Forelimb muscle (tissue), 1 donor: ENCODE data around the gene ANTXR2. TPM values are rescaled to one million over a fixed set of nuclear protein-coding genes. Genes with fewer than 3 reads are reported as not detected.
"Not testable (repeated sequence)": the region's sequence is repeated elsewhere in the genome, so short reads cannot be mapped to it uniquely, and the experiment has no call there.

Experiments used
- DNase-seq: peaks from one replicate; pipeline ENCODE4 v3.0.0-alpha.2; 2013; ENCODE audit warnings: low read depth
- polyA plus RNA-seq: library from polyadenylated mRNA; unstranded; fragments of 120-200 nt; gene quantifications from one replicate; pipeline ENCODE4 v1.2.1, GENCODE V29; 2013; ENCODE audit not compliant: insufficient read length

Gene ANTXR2
- polyA plus RNA-seq, 1 donor: 98.0 TPM

DNA sequence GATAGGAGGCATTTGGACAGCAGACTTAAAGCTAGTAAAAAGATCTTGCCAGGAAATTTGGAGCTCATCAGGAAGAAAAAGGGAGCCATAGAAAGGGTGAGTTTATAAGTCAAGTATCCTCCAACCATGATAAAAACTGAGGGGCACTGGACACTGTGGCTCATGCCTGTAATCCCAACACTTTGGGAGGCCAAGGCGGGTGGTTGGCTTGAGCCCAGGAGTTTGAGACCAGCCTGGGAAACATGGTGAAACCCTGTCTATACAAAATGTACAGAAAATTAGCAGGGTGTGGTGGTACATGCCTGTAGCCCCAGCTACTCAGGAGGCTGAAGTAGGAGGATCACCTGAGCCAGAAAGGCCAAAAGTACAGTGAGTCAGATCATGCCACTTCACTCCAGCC, 48.7 kb downstream of the ANTXR2 start:
- DNase-seq: no peak

DNA sequence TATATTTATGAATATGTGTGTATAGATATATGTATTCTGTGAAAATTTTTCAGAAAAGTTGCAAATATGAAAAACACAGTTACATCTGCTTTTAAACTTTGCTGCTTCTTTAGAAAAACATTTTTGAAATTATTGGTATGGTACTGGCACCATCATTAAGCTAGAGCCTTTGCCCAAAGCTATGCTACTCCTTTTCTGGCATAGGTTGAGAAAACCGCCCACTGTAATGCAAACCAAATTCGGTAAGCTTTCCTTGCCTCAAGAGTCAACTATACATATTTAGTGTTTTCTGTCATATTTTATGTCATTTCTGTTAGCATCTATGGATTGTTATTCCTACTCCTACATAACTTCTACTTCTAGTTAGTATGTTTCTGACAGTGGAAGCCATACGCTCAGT, 50.7 kb downstream of the ANTXR2 start:
- no peak for DNase-seq

DNA sequence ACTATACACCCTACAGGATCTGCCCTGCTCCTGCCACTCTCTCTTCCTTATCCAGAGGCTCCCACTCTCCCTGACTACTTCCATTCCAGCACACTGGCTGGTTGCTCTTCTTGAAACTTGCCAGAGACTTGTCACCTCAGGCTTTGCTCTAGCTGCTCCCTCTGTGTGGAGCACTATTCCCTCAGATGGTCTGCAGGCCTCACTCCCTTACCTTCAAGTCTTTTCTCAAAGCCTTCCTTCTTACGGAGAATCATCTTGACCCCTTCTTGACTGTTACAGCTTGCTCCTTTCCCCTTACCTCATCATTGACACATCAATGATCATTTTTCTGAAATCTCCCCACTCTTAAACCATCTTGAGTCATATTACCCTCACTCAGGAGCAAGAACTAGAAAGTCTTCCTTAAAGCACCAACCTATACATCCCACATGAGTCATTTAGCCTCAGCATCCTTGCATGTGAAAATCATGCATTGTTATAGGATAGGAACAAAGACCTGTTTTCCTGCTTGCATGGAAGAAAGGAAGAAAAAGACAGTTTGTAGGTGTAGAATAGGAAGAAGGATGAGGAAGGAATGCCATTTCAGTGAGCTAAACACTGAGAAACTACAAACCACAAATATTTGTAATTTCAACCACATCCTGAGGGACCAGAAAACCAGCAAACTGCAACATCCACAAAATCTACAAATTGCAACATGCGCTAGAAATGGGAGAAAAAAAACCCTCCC, 55.7 kb downstream of the ANTXR2 start:
- DNase-seq: no peak

DNA sequence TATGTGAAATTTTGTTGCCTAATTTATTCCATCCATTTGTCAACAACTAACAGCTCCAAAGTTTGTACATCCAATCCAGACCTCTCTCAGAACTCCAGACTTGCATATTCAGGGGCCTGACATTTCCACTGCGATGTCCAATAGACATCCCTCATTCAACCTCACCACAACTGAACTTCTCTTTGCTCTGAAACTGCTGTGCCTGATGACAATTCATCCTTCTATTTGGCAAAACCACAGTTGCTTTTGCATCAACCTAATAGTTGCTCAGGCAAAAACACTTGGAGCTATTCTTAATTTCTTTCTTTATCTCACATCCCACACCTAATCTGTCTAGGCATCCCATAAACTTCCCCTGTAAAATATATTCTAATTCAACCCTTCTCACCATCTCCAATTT, 56.5 kb downstream of the ANTXR2 start:
- DNase-seq: no peak

DNA sequence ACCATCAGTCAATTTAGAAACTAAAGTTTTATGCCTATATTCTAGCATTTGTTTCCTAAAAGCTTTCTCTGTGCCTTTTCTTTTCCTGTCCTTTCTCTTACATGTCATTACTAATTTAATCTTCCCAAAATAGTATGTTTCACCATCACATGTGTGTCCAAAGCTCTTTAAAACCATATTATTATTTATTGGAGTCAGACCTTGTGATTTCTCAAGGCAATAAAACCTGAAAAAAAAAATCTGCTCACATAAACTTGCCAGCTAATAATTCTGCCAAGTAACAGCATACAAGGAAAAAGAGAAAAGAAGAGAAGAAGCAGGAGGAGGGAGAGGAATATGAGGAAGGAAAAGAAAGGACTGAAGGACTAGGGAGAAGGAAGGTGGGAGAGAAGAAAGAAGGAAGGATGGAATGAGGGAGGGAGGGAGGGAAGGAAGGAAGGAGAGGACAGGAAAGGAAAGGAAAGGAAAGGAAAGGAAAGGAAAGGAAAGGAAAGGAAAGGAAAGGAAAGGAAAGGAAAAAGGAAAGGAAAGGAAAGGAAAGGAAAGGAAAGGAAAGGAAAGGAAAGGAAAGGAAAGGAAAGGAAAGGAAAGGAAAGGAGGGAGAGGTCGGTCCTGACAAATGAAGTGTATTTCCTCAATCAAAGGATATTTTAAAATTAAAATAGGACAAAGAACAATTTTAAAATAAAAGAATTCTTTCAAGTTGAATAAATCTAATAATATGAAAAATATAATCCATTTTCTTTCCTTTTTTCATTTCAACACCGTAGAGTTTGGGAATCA, 57.4 kb downstream of the ANTXR2 start:
- DNase-seq: no peak

DNA sequence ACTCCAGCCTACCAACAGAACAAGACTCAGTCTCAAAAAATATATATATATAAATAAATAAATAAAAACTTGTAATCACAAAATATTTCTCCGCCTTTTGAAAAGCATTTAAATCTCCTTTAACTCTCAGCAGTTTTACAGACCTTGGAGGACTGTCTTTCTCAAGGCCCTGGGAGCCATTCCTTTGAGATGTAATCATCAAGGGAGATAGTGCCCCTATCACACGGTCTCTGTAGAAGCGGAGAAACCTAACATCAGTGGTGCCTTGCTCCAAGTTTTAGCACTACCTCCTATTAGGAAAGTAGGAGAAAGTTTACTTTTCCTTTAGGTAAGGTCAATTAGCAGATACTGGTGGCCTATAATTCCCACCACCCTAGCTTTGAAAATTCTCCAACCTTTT, 58.5 kb downstream of the ANTXR2 start:
- DNase-seq: no peak

DNA sequence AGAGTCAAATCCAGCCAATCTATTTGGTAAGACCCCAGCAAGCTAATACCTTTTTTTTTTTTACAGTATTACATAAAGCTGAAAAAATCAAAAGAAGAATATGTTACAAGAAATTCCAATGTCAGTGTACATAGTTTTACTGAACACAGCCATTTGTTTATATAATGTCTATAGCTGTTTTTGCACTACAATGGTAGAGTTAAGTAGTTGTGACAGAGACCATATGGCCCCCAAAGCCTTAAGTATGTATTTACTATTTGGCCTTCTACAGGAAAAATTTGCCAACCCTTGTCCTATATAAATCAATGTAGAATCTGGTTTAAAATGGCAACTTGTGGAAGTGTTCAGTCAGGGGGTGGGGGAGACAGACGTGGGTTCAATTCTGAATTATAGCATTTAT, 60.7 kb downstream of the ANTXR2 start:
- no peak for DNase-seq

DNA sequence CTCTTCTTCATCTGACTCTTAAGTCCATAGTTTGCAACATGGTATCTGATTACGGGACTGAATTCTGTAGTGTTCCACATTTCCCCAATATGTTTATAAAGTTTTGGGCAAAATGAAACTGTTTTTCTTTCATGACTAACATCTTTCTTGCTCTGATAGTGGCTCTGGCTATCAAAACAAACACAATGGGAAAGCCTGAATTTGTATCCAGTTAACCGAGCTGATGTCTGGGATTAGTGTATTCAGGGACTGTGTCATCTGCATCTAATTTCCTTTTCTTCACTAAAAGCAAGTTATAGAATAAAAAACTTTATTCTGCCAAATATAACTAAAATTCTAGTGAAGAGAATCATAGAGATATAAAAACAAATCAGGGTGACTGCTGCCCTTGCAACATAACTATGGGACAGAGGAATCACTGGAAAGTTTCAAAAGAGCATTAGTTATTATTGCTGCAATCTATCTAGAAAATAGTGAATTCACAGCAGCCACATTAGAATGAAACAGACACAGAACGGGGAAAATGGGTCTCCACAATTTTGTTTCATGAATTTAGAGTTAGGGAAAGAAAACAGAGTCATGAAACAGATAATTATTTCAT, 61.3 kb downstream of the ANTXR2 start:
- no peak for DNase-seq

DNA sequence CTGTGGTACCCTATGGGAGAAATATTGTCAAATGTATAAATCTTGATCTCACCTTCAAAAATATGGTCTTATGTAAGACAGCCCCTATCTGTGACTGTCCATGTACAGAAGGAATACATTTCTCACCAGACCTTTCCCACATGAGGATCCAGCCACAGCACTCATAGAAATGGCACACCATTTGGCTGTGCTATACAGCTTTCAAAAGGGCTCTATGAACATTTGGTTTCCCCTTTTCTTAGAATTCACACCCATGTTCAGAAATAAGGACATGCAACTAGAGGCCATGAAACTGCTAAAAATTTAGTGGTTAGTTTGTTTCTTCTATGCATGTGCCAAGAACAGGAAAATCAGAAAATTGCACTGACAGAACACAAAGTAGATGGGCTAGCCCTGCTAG, 62.7 kb downstream of the ANTXR2 start:
- DNase-seq: no peak

DNA sequence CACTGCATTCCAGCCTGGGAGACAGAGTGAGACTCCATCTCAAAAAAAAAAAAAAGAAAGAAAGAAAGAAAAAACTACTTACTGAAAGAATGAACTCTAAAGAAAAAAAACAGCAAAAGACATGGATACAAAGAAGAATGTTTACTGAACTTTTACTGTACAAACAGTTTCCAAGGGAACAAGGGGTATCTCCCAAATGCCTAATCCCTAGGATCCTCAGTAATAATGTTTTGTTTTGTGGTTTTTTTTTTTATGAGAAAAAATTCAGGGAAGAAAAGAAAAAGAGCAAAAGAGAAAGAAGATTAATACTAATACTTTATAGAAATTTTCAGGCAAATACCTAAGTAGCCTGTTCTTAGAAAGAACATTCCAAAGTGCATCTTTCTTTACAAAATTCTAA, 63.2 kb downstream of the ANTXR2 start:
- no peak for DNase-seq

DNA sequence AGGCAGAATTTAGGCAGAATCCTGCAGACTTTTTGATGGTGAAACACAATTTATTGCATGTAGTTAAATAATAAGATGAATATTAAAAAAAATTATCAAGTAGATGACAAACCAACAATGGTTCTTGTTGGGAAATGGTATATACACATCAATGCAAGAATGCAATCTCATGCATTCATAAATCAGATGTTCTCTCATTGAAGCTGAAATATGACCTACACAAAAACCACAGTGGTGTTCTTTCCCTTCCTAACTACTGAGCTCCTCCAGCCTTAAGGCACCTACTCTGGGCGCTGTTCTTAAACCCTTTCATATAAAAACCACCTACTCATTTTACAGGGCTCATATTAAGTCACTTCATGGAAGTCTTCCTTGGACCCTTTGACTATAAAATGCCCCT, 64.1 kb downstream of the ANTXR2 start:
- DNase-seq: no peak

DNA sequence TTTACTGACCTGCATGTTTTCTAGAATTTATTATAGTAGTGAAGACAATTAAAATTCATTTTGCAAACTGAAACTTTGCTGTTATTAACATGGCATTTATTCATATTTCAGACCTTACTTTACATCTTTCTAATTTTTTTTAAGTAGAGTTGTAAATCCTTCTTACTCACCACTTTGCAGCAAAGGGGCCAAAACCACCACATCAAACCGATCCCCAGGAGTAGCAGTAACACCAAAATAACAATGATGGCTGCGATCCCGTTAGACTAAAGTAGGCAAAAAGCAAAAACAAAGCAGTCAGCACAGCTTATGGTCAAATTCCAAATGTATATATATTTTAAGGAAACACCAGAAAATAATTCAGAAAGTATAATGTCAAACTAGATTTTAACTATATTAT, 64.7 kb downstream of the ANTXR2 start:
- DNase-seq: no peak

DNA sequence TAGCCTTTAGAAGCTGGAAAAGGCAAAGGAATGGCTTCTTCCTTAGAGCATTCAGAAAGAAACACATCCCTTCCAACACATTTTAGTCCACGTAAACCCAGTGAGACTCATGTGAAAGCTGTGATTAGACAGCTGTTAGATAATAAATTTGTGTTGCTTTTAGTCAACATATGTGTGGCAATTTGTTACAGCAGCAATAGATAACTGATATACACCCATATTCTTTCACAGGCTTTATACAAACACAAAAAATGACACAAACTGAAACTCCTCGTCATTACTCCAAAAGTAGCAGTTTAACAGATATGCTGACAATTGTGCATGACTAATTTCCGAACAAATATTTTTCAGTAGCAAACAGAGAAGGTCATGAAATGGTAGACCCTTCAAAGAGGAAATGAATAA, 65.3 kb downstream of the ANTXR2 start:
- DNase-seq: no peak

DNA sequence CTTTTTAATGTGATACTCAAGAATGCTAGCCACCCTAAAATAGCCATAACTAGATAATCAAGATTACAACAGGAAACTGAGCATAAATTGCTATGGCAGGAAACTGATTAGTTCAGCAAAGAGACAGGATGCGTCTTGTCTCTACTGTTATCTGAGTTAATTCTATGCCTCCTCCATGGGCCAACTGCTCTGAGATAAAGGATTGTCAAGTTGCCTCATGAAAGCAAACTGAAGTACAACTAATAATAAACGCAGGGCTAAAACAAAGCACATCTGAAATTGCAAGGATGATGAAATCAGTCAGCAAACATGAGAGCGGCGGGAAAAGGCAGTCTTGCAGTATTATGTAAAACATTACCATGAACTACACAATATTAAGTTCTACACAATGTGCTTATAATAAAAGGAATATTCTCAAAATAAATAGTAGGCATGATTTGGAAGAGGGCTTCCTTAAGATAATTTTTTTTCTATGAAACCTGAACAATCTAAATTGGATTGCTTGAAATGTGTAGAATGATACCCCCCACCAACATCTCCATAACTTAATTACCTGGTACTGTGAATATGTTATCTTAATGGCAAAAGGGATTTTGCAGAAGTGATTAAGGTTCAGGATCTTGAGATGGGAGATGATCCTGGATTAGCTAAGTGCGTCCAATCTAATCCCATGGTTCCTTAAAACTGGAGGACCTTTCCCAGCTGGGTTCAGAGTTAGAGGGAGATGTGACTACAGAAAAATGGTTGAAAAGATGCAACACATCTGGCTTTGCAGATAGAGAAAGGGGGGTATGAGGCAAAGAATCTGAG, 65.9 kb downstream of the ANTXR2 start:
- DNase-seq: no peak

DNA sequence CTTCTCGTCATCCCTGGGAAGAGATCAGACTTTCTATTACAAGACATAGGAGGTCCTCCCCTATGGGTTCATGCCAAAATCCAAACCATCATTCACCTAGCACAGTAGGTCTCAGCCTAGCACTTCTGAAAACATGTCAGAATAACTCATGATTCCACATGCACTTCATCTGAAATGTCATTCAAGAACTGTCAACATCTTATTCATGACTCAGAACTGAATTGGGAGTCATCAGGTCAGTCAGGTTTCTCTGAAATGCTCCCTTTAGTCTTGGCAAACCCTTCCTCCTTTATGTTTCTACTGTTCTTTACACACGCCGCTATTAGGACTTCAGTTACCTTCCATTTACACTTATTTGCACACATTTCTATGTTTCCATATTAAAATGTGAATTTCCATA, 67.2 kb downstream of the ANTXR2 start:
- no peak for DNase-seq

DNA sequence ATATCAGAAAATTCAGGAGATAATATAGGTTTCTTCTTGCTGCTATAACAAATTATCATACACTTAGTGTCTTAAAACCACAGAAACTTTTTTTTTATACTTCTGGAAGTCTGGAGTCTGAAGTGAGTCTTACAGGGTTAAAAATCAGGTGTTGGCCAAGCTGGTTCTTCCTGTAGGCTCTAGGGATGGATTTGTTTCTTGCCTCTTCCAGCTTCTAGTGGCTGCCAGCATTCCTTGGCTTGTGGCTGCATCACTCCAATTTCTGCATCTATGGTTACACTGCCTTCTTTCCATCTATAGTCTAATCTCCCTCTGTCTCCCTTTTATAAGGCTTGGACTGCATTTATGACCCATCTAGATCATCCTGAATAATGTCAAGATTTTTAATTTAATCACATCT, 68.7 kb downstream of the ANTXR2 start:
- no peak for DNase-seq

DNA sequence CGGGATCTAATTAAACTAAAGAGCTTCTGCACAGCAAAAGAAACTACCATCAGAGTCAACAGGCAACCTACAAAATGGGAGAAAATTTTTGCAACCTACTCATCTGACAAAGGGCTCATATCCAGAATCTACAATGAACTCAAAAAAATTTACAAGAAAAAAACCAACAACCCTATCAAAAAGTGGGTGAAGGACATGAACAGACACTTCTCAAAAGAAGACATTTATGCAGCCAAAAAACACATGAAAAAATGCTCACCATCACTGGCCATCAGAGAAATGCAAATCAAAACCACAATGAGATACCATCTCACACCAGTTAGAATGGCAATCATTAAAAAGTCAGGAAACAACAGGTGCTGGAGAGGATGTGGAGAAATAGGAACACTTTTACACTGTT, 70.5 kb downstream of the ANTXR2 start:
- not testable (repeated sequence) for DNase-seq

DNA sequence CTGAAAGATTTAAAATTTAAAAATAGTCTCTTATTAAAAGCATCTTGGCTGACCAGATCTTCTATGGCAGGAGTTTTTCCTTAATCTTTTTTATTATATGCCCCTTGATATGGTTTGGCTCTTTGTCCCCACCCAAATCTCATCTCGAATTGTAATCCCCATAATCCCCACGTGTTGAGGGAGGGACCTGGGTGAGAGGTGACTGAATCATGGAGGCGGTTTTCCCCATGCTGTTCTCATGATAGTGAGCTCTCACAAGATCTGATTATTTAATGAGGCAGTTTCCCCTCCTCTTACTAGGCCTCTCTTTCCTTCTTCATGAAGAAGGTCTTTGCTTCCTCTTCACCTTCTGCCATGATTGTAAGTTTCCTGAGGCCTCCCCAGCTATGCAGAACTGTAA, 74.0 kb downstream of the ANTXR2 start:
- DNase-seq: not testable (repeated sequence)

DNA sequence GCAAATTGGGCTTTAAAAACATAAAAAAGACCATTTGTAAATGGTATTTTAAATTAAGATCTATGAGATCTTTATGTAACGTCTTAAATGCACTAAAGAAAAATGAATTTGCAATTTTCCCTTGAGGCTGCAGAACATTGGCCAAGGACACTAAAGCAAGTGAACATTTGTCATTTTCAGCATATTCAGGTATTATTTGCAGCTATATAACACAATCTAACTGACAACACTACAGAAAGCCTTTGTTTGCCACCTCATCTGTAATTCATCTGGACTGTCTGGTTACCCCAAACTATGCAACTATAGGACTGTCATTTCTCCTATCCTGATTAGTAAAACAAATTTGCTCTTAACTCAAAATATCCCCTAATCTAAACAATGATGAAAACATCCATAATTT, 74.8 kb downstream of the ANTXR2 start:
- no peak for DNase-seq

DNA sequence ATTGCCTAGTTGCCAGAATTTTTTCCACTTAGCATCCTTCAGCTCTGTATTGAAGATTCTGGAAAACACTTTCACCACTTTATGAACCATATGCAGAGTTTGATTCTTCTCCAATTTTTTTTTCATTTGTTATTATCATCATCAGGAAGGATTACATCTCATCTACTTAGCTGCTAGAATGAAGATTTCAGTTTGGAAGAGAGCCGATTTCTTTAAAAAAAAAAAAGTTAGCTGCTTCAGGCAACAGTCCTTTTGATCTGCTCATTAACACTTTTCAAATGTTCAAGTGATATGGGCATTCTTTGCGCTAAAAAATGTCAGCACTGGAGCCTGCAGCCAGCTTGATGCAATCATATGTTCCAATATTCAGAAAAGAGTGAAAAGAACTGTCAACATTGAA, 76.2 kb downstream of the ANTXR2 start:
- DNase-seq: no peak

DNA sequence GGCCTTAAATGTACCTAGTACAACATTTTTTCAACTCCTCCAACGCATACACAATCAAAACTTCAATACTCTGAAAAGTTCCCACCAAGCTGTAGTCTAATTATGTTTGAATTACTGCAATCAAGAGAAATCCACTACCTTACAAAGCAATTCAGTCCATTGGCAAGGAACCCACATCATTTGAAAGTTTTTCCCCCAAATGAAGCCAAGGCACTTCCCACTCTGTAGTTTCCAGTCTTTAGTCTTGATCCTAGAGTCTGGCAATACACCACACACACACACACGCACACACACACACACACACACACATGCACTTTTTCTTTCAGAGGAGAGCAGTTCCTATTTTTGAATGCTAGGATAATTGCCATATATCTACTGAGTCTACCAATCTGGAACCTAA, 79.6 kb downstream of the ANTXR2 start:
- DNase-seq: no peak

DNA sequence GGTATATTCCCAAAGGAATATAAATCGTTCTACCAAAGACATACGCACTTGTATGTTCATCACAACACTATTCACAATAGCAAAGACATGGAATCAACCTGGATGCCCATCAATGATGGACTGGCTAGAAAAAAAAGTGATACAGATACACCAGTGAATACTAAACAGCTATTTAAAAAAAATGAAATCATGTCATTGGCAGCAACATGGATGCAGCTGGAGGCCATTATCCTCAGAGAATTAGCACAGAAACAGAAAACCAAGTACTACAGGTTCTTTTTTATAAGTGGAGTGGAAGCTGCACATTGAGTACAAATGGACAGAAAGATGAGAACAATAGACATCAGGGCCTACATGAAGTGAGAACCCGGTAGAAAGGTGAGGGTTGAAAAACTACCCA, 81.4 kb downstream of the ANTXR2 start:
- no peak for DNase-seq
